ENCODE results near the gene POFUT1. TPM values are rescaled to one million over a fixed set of nuclear protein-coding genes. Genes with fewer than 3 reads are reported as not detected.

POFUT1 gene
- total RNA-seq, 1 experiment from 2014 or later: 52.4 TPM

GRCh38 chr20:32205843-32206759 is 1.6 kb upstream of the POFUT1 start:
- H3K27me3 ChIP-seq (replicated peaks): no peaks in the 10 kb centered on the region
- H3K4me1 ChIP-seq (replicated peaks): peaks cover 16% of the 10 kb centered on the region
- H3K4me3 ChIP-seq: peak overlapping the region; percentile 99
- peaks cover 76% of the 10 kb centered on the region for H3K36me3 ChIP-seq
- H3K9me3 ChIP-seq (replicated peaks): peaks cover 3% of the 10 kb centered on the region; the same call in 1 of the 2 replicates
- no peak for DNase-seq (ENCODE audit: low read depth in 1 of 2, low spot score in 2 of 2)
- H3K27ac ChIP-seq: no peak overlapping the region

- H3K9me3 ChIP-seq (replicated peaks): peaks cover 3% of the 10 kb centered on the region; the same call in 1 of the 2 replicates
- peak overlapping the region; percentile 99 for H3K4me3 ChIP-seq
- H3K4me1 ChIP-seq (replicated peaks): peaks cover 16% of the 10 kb centered on the region
- H3K27ac ChIP-seq: peak overlapping the region; percentile 61
- no peaks in the 10 kb centered on the region for H3K27me3 ChIP-seq (replicated peaks)
- peak in 1 of 2 experiments; percentile 17 for DNase-seq (ENCODE audit: low read depth in 1 of 2, low spot score in 2 of 2)
- peaks cover 76% of the 10 kb centered on the region for H3K36me3 ChIP-seq
Measured at GRCh38 chr20:32206760-32207625, 687 bp upstream of the POFUT1 start.

GRCh38 chr20:32208499-32209154 is 947 bp downstream of the POFUT1 start:
- peaks cover 3% of the 10 kb centered on the region; the same call in 1 of the 2 replicates for H3K9me3 ChIP-seq (replicated peaks)
- H3K4me3 ChIP-seq: peak overlapping the region; percentile 99
- H3K4me1 ChIP-seq (replicated peaks): peaks cover 16% of the 10 kb centered on the region
- DNase-seq (ENCODE audit: low read depth in 1 of 2, low spot score in 2 of 2): peak in 1 of 2 experiments; percentile 15
- H3K27ac ChIP-seq: no peak overlapping the region
- no peaks in the 10 kb centered on the region for H3K27me3 ChIP-seq (replicated peaks)
- peaks cover 73% of the 10 kb centered on the region for H3K36me3 ChIP-seq

GRCh38 chr20:32209850-32210605 is 2.3 kb downstream of the POFUT1 start:
- DNase-seq (ENCODE audit: low read depth in 1 of 2, low spot score in 2 of 2): no peak

GRCh38 chr20:32213870-32214269 is 6.2 kb downstream of the POFUT1 start:
- peaks cover 86% of the 10 kb centered on the region for H3K36me3 ChIP-seq
- no peaks in the 10 kb centered on the region for H3K4me1 ChIP-seq (replicated peaks)
- DNase-seq (ENCODE audit: low read depth in 1 of 2, low spot score in 2 of 2): no peak
- H3K27me3 ChIP-seq (replicated peaks): no peaks in the 10 kb centered on the region
- H3K9me3 ChIP-seq (replicated peaks): no peaks in the 10 kb centered on the region
- H3K27ac ChIP-seq: no peak overlapping the region
- H3K4me3 ChIP-seq: no peak overlapping the region

More at GRCh38 chr20:32209850-32210605, 2.3 kb downstream of the POFUT1 start:
- H3K27ac ChIP-seq: no peak overlapping the region
- H3K4me1 ChIP-seq (replicated peaks): peaks cover 16% of the 10 kb centered on the region
- H3K9me3 ChIP-seq (replicated peaks): peaks cover 3% of the 10 kb centered on the region; the same call in 1 of the 2 replicates
- H3K4me3 ChIP-seq: no peak overlapping the region
- no peaks in the 10 kb centered on the region for H3K27me3 ChIP-seq (replicated peaks)
- H3K36me3 ChIP-seq: peaks cover 70% of the 10 kb centered on the region

- Histone ChIP-seq H3K27me3 (replicated peaks) (no peaks in the 10 kb centered on the region), H3K27ac (no peak overlapping the region), H3K4me3 (no peak overlapping the region), H3K4me1 (replicated peaks) (no peaks in the 10 kb centered on the region), H3K9me3 (replicated peaks) (no peaks in the 10 kb centered on the region), H3K36me3 (peaks cover 82% of the 10 kb centered on the region)
- DNase-seq (ENCODE audit: low read depth in 1 of 2, low spot score in 2 of 2): no peak
Measured at GRCh38 chr20:32215147-32215546, 7.5 kb downstream of the POFUT1 start.

- Histone ChIP-seq H3K27ac (no peak overlapping the region), H3K9me3 (replicated peaks) (no peaks in the 10 kb centered on the region), H3K27me3 (replicated peaks) (no peaks in the 10 kb centered on the region), H3K4me3 (no peak overlapping the region), H3K36me3 (peaks cover 79% of the 10 kb centered on the region), H3K4me1 (replicated peaks) (no peaks in the 10 kb centered on the region)
- no peak for DNase-seq (ENCODE audit: low read depth in 1 of 2, low spot score in 2 of 2)
Measured at GRCh38 chr20:32215729-32216128, 8.0 kb downstream of the POFUT1 start.

GRCh38 chr20:32216179-32217142 is 8.8 kb downstream of the POFUT1 start:
- peaks cover 78% of the 10 kb centered on the region for H3K36me3 ChIP-seq
- H3K4me1 ChIP-seq (replicated peaks): no peaks in the 10 kb centered on the region
- H3K27me3 ChIP-seq (replicated peaks): no peaks in the 10 kb centered on the region
- H3K9me3 ChIP-seq (replicated peaks): no peaks in the 10 kb centered on the region
- no peak overlapping the region for H3K4me3 ChIP-seq
- H3K27ac ChIP-seq: no peak overlapping the region
- no peak for DNase-seq (ENCODE audit: low read depth in 1 of 2, low spot score in 2 of 2)

GRCh38 chr20:32218156-32218900 is 10.6 kb downstream of the POFUT1 start:
- Histone ChIP-seq H3K27me3 (replicated peaks) (no peaks in the 10 kb centered on the region), H3K36me3 (peaks cover 80% of the 10 kb centered on the region), H3K27ac (no peak overlapping the region), H3K4me1 (replicated peaks) (no peaks in the 10 kb centered on the region), H3K9me3 (replicated peaks) (no peaks in the 10 kb centered on the region), H3K4me3 (no peak overlapping the region)
- DNase-seq (ENCODE audit: low read depth in 1 of 2, low spot score in 2 of 2): no peak

GRCh38 chr20:32224463-32224862 is 16.8 kb downstream of the POFUT1 start:
- H3K36me3 ChIP-seq: peaks cover 69% of the 10 kb centered on the region
- no peaks in the 10 kb centered on the region for H3K27me3 ChIP-seq (replicated peaks)
- H3K27ac ChIP-seq: no peak overlapping the region
- no peak overlapping the region for H3K4me3 ChIP-seq
- H3K4me1 ChIP-seq (replicated peaks): no peaks in the 10 kb centered on the region
- no peaks in the 10 kb centered on the region for H3K9me3 ChIP-seq (replicated peaks)
- DNase-seq (ENCODE audit: low read depth in 1 of 2, low spot score in 2 of 2): no peak

- no peak for DNase-seq (ENCODE audit: low read depth in 1 of 2, low spot score in 2 of 2)
- Histone ChIP-seq H3K9me3 (replicated peaks) (no peaks in the 10 kb centered on the region), H3K4me1 (replicated peaks) (no peaks in the 10 kb centered on the region), H3K27me3 (replicated peaks) (no peaks in the 10 kb centered on the region), H3K4me3 (no peak overlapping the region), H3K36me3 (peaks cover 72% of the 10 kb centered on the region), H3K27ac (no peak overlapping the region)
Measured at GRCh38 chr20:32226391-32226790, 18.7 kb downstream of the POFUT1 start.
